HepG2 (cell line): ENCODE results near the gene ARVCF. TPM values are rescaled to one million over a fixed set of nuclear protein-coding genes. Genes with fewer than 3 reads are reported as not detected.
A peak's percentile ranks its signal among the peaks of the same experiment; 100 is the strongest.

Experiments used
- ATF3 ChIP-seq: sonication (generic); formaldehyde crosslinking; IDR thresholded peaks from 2 replicates; pipeline ENCODE4 v1.4.0; 2020; ENCODE audit warnings: missing genetic modification reagents
- BATF2 ChIP-seq: sonication (generic); formaldehyde crosslinking; IDR thresholded peaks from 2 replicates; pipeline ENCODE4 v1.8.0; 2022; ENCODE audit warnings: mild to moderate bottlenecking, missing genetic modification reagents, moderate library complexity
- BORCS8-MEF2B ChIP-seq: sonication (generic); formaldehyde crosslinking; IDR thresholded peaks from 2 replicates; pipeline ENCODE4 v1.8.0; 2022; ENCODE audit warnings: mild to moderate bottlenecking, missing genetic modification reagents
- BRD4 ChIP-seq: sonication (generic); formaldehyde crosslinking; IDR thresholded peaks from 2 replicates; pipeline ENCODE4 v1.4.0; 2020; ENCODE audit warnings: missing genetic modification reagents
- KMT2B ChIP-seq: IDR thresholded peaks from 2 replicates; pipeline ENCODE4 v1.6.1; 2016; ENCODE audit warnings: missing genetic modification reagents, missing compliant biosample characterization
- MLLT10 ChIP-seq: sonication (generic); formaldehyde crosslinking; IDR thresholded peaks from 2 replicates; pipeline ENCODE4 v1.4.0; 2020; ENCODE audit warnings: missing genetic modification reagents
- MTF2 ChIP-seq: sonication (generic); formaldehyde crosslinking; IDR thresholded peaks from 2 replicates; pipeline ENCODE4 v1.5.0; 2020; ENCODE audit warnings: missing genetic modification reagents, borderline replicate concordance
- MYNN ChIP-seq: sonication (generic); formaldehyde crosslinking; IDR thresholded peaks from 2 replicates; pipeline ENCODE4 v1.4.0; 2020; ENCODE audit warnings: mild to moderate bottlenecking, low read depth, missing genetic modification reagents
- NFE2L2 ChIP-seq: fragments of 150-350 bp; IDR thresholded peaks from 2 replicates; pipeline ENCODE4 v1.6.1; 2014; ENCODE audit warnings: low read length
- POLR2AphosphoS5 ChIP-seq: IDR thresholded peaks from 2 replicates; pipeline ENCODE4 v1.6.1; 2012; ENCODE audit warnings: low read depth, low read length
- RAD21 ChIP-seq: fragments of 450-650 bp; formaldehyde crosslinking; IDR thresholded peaks from 2 replicates; pipeline ENCODE4 v1.5.0; 2020; ENCODE audit warnings: mild to moderate bottlenecking
- SIN3A ChIP-seq: IDR thresholded peaks from 2 replicates; pipeline ENCODE4 v1.6.1; 2011; ENCODE audit warnings: low read depth, mild to moderate bottlenecking, control low read depth, low read length, borderline replicate concordance
- TEAD2 ChIP-seq: sonication (generic); formaldehyde crosslinking; IDR thresholded peaks from 2 replicates; pipeline ENCODE4 v1.9.0; 2021; ENCODE audit warnings: missing genetic modification reagents
- ZBTB26 ChIP-seq: IDR thresholded peaks from 2 replicates; pipeline ENCODE4 v1.6.1; 2016; ENCODE audit warnings: missing compliant biosample characterization, missing genetic modification reagents, borderline replicate concordance
- ZNF124 ChIP-seq: sonication (generic); formaldehyde crosslinking; IDR thresholded peaks from 2 replicates; pipeline ENCODE4 v1.4.0; 2020; ENCODE audit warnings: missing genetic modification reagents
- ZNF3 ChIP-seq: IDR thresholded peaks from 2 replicates; pipeline ENCODE4 v1.7.0; 2017; ENCODE audit warnings: inconsistent platforms
- ZNF337 ChIP-seq: sonication (generic); formaldehyde crosslinking; IDR thresholded peaks from 2 replicates; pipeline ENCODE4 v1.5.1; 2020; ENCODE audit warnings: missing genetic modification reagents, low read depth, mild to moderate bottlenecking, borderline replicate concordance
- ZNF496 ChIP-seq: sonication (generic); formaldehyde crosslinking; IDR thresholded peaks from 2 replicates; pipeline ENCODE4 v1.8.1; 2023; ENCODE audit warnings: mild to moderate bottlenecking, moderate library complexity, missing genetic modification reagents; ENCODE audit not compliant: insufficient replicate concordance
- ZNF609 ChIP-seq: sonication (generic); formaldehyde crosslinking; IDR thresholded peaks from 2 replicates; pipeline ENCODE4 v1.4.0; 2020; ENCODE audit warnings: mild to moderate bottlenecking, missing genetic modification reagents, borderline replicate concordance
- ZSCAN30 ChIP-seq: sonication (generic); formaldehyde crosslinking; IDR thresholded peaks from 2 replicates; pipeline ENCODE4 v1.5.0; 2020; ENCODE audit warnings: mild to moderate bottlenecking, missing genetic modification reagents
- polyA plus RNA-seq, 8 experiments: library from polyadenylated mRNA; depleted of rRNA in 3 of 8; stranded (reverse) in 7 of 8; unstranded in 1 of 8; fragments of >200 nt; fragmentation: Illumina TruSeq in 4 of 8; extraction: Trizol in 4 of 8; gene quantifications; 2 replicates each; pipeline versions ENCODE4 v1.2.1 to v1.2.3, GENCODE V29; 2011 to 2016; ENCODE audit warnings: low read depth in 4 of 8, missing spikeins in 1 of 8, mixed read lengths in 1 of 8; ENCODE audit not compliant: insufficient read depth in 1 of 8
- total RNA-seq, 5 experiments: library from RNA; depleted of rRNA; stranded (reverse); fragments of >200 nt; fragmentation: Illumina TruSeq; extraction: Trizol; gene quantifications; 2 replicates each; pipeline ENCODE4 v1.2.3, GENCODE V29; 2016; ENCODE audit warnings: low read depth in 1 of 5
- TF ChIP-seq, protein P1 (sequence below): sonication (generic); formaldehyde crosslinking; IDR thresholded peaks from 2 replicates; pipeline ENCODE4 v1.8.0; 2022; ENCODE audit warnings: missing genetic modification reagents, mild to moderate bottlenecking, inconsistent platforms, borderline replicate concordance

Gene ARVCF
- total and polyA plus RNA-seq, 2 of the 13 experiments (the other 11 are each of a cell fraction or from before 2014, with no cell fraction given), result 16.4 to 17.7 TPM

- no peak for TF ChIP-seq ZNF496 (CRISPR knock-in tag)
- TF ChIP-seq ZNF337, result no peak
- no peak for TF ChIP-seq MLLT10 (CRISPR knock-in tag)
- TF ChIP-seq ZNF3 (CRISPR knock-in tag), result no peak
- no peak for TF ChIP-seq BRD4 (CRISPR knock-in tag)
- peak; percentile 42; the same call in 1 of the 2 replicates for TF ChIP-seq SIN3A
- TF ChIP-seq MYNN (CRISPR knock-in tag), result no peak
- TF ChIP-seq ZSCAN30, result no peak
- no peak for TF ChIP-seq ZBTB26 (CRISPR knock-in tag)
- no peak for TF ChIP-seq ZNF609 (CRISPR knock-in tag)
- TF ChIP-seq BORCS8-MEF2B (CRISPR knock-in tag), result peak; percentile 73; the same call in 1 of the 2 replicates
- TF ChIP-seq ZNF124 (CRISPR knock-in tag), result no peak
- TF ChIP-seq KMT2B (CRISPR knock-in tag), result no peak
- TF ChIP-seq TEAD2, result no peak
- TF ChIP-seq, protein P1, sequence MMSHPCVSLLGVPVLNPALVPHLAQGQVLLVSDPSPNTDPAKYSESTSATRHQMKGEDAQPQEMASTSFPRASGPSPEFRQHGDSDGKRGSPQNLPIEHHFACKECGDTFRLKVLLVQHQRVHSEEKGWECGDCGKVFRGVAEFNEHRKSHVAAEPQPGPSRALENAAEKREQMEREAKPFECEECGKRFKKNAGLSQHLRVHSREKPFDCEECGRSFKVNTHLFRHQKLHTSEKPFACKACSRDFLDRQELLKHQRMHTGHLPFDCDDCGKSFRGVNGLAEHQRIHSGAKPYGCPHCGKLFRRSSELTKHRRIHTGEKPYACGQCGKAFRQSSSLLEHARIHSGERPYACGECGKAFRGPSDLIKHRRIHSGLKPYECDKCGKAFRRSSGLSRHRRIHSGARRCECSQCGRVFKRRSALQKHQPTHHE, result no peak
- peak; percentile 57 for TF ChIP-seq POLR2AphosphoS5
- TF ChIP-seq ATF3 (CRISPR knock-in tag), result no peak
- TF ChIP-seq NFE2L2, result no peak
- peak; percentile 59 for TF ChIP-seq RAD21
- TF ChIP-seq BATF2 (CRISPR knock-in tag), result no peak
- no peak for TF ChIP-seq MTF2 (CRISPR knock-in tag)
Observed at GRCh38 chr22:19962246-19962908, 54.2 kb downstream of the ARVCF start (continued).
